Stimulated activated CD4-positive, alpha-beta T cell treated with anti-CD3 and anti-CD28 coated beads, TNF-alpha, amount 100 ng/mL, for 1 hour (primary cell): Measurements from ENCODE around the gene SMIM11.
"Not testable (repeated sequence)": the region's sequence is repeated elsewhere in the genome, so short reads cannot be mapped to it uniquely, and the experiment has no call there.

Experiments used
- DNase-seq, 3 donors: peaks; one replicate each; pipeline ENCODE4 v3.0.0-alpha.2; 2020; ENCODE audit warnings: low read depth in 3 of 3, low spot score in 1 of 3

The SMIM11 gene, protein sequence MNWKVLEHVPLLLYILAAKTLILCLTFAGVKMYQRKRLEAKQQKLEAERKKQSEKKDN

DNA sequence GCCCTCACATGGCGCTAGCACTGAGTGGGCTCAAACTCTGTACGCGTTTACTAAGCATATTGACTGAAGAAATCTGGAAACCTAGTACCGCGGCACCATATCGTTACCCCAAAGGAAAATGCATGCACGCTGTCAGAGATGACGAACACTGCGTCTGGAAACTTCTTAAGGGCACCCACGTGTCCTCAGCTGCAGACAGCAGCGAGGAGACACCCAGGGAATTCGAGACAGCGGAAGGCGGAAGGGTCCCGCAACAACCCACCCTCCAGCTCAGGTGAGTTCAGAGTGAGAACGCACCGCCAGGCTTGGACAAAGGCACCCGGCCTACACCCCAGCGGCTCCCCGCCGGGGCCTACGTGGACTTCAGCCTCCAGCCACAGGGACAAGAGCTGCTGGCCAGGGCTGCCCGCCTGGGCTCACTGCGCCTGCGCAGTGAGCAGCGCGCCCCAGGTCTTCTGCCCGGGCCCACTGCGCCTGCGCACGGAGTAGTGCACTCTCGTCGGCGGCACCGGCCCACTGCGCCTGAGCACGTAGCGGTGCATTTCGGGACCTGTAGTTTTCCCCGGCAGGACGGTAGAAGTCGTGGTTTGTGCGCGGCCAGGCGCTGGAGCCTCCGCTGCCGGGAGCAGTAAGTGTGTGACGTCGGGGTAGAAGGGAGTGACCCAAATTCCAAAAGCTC, at the start of gene SMIM11:
Gene SMIM11 (plus strand): TSS at position 568 of the 679 bp plus-strand sequence. CDS start 3,998 bp downstream, outside the sequence.
- DNase-seq, result not testable (repeated sequence)

DNA sequence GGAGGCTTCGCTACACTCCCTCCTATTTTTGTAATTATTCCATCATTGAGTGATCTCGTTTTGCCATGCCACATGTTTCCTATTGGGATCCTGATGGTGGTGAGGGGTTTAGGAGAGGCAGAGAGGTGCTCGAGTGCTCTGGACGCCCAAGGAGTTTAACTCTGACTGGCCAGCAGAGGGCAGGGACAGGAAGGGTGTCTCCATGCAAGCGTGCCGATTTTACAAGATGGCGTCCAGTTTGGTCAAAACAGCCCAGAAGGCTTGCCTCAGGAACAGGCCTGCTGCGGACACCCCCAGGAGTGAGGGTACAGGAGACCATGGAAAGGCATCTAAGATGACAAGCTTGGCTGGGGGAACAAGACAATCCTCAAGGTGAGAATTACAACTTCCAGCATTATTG, 45.3 kb upstream of the SMIM11 start:
- DNase-seq, result no peak

DNA sequence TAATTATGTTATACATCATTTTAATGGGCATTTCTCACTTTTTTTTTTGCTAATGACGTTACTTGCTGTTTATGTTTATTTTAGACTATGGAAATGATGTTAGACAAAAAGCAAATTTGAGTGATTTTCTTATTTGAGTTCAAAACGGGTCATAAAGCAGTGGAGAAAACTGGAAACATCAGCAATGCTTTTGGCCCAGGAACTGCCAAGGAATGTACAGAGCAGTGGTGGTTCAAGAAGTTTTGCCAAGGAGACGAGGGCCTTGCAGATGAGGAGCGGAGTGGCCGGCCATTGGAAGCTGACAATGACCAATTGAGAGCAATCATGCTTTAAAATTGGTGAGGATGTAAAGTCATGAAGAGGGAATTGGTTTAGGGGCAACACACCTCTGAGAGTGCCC, 43.6 kb upstream of the SMIM11 start:
- no peak for DNase-seq

DNA sequence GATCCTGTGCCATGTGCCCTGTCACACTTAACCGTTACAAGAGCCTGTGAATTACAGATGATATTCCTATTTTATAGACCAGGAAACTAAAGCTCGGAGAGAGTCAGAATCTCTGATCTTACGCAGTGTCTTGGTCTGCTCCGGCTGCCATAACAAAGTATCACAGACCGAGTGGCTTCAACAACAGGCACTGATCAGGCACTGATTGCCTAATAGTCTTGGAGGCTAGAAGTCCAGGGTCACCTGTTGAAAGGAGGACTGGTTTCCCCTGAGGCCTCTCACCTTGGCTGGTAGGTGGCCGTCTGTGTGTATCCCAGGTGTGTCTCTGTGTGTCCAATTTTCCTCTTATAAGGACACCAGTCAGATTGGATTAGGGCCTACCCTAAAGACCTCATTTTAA, 43.0 kb upstream of the SMIM11 start:
- no peak for DNase-seq

DNA sequence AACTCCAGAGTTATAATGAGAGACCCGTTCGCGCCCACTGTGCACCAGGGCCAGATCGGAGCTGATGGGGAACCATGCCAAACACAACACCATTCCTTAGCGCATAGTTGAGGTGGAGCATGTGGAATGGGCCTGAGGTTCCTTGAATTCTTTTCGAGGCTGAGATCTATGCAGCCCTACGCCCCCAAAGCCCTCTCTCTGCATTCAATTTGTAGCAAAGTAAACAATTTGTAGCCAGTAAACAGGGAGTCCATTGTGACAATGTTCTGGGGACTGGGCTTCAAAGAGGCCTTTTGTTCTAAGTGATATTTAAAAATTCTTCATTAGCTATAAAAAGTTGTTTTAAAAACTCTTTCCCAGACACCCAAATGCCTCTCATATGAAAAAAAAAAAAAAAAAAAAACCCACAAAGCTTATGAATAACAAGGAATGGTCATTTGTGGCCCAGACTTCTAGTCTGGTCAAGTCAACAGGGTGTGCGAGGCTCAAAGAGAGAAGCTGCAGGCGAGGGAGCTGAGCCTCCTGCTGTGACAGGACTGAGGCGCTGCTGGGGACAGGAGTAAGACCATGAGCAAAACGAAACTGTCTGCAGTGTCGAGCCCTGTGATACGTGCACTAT, 42.1 kb upstream of the SMIM11 start:
- DNase-seq, result no peak

DNA sequence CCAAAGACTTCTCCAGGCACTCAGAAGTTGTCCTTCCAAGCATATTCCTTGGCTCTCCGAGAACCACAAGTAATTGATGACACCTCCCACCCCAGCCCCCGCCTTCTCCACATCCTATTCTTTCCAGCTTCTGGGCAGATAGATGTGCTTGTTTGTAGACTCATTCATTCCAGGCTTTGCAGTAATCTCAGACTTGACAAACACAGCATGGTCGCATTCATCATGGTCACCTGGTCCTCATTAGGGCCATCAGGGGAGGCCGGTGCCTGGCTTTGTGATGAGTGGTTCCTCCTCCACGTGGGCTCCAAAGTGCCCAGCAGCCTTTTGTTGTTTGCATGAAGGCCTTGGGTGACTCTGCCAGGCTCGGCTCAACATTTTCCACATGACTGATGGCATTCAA, 40.0 kb upstream of the SMIM11 start:
- DNase-seq, result no peak

DNA sequence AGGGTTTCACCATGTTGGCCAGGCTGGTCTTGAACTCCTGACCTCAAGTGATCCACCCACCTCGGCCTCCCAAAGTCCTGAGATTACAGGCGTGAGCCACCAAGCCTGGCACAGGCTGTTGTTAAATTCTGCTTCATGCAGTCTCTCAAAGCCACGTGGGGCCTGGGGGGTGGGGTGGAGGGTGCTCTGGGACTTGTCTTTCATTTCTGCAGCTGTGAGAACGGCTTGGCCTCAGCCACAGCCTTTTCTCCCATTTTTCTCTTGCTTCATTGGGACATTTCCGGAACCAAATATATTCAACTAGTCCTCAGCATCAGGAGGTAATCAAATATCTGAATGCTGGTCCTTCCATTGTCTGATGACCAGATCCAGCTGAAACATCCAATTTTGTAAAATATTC, 39.1 kb upstream of the SMIM11 start:
- DNase-seq, result no peak

DNA sequence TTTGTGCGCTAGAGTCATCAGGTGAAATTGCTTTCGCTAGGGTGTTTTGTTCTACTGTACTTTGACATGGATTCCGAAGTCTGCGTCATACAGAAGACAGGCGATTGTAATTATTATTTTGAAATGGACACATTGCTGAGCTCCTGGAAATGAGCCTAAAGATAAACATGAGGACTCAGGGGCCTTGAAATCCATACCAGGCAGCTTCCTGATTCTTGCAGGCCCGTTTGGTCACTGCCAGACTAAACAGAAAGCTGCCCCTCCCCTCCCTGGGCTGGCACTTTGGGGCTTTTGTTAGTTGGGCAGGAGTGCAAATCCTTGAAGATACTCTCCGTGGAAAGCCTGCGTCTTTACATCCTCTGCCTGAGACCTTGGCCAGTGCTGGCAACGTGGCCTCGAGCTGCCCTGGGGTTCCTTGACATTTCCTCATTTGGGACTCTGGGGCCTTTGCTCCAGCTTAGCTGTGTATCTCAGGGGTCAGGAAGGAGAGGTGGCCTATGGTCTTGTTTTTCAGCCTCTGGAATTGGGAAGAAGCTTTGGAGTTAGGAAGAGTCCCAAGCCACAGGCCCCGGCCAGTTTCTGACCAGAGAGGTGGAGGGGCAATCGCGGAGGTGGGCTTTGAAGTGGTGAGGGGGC, 38.4 kb upstream of the SMIM11 start:
- no peak for DNase-seq

DNA sequence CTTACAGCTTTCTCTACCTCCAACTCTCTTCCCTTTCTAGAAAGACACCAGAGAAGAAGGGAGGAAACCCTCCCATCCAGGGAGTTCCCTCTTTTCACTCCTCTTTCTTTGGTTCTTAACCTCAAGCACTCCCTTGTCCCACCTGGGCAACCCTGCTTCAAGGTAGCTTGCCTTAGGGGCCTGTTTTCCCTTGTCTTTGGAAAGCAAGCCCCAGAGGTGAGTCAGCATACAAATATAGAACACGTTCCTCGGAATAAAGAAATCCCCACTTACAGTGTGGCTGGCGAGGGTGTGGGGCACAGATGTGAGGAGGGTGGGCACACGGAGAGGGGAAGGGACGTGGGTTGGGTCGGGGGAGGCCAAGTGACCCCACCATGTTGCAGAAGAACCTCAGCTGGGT, 37.6 kb upstream of the SMIM11 start:
- DNase-seq, result no peak

DNA sequence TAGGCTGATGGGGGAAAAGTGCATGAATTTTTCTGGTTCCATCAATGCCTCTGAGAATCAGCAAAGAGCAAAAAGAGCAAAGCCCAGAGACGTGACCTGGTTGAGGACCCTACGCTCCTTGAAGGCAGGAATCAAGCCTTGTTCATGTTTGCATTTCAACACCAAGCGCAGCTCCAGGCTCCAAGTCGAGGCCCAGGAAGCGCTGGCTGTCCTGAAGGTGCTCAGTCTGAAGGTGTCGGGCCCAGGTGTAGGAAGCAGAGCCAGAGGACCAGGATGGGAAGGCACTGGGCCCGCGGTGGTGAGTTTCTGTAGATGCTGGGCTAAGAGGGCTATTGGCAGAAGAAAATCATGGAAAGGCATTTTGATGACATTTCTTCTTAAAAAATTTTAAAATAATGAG, 37.1 kb upstream of the SMIM11 start:
- no peak for DNase-seq

DNA sequence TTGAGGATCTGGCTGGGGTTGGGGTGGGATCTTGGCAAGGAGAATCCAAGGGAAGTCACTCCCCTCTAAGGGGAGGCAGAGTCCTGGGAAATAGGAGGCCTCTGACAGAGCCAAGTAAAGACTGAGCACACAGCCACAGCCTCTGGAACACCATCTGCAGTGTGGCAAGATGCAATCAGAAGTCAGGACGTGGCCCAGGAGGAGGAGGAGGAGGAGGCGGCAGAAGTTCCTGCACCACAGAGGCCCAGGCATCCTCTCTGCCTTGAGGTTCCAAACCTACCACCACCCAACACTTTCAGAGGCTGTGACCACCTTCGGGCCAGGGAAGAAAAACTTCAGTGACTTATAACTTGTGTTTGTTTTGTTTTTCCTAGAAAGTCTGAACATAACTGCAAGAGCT, 35.2 kb upstream of the SMIM11 start:
- DNase-seq, result no peak

DNA sequence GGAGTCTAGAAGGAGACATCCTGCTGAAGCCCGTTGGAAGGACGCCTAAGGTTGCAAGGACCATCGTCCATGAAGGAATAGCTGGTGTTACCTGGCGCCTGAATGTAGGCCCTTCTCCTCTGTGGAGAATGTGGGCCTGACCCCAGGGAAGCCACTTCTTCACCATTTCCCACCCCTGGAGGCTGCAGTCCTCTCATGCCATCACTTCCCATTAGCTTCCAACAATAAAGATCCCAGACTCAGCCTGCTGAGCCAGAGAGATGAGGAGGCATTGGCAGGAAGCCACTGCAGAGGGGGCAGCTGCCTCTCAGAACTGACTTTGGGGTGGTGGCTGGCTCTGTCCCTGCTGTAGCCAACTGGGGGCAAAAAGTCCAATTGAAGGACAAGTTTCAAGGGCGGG, 32.8 kb upstream of the SMIM11 start:
- DNase-seq, result no peak

DNA sequence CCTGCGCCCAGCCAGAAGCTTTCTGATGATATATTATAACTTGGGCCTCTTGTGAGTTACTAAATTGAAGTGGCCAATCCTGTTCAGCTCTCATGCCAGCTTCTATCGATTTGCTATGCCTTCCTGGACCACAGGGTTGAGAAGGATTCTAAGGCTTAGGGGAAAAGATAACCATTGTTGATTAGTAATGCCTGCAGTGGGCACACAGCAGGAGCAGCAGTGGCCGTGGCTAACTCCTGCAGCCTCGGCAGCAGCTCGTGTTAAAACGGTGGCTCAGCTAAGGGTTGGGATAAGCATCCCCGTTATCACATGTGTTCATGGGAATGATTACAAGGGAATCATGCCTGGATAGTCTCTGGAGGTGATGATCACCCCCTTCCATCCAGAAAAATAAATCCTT, 32.0 kb upstream of the SMIM11 start:
- DNase-seq, result no peak

DNA sequence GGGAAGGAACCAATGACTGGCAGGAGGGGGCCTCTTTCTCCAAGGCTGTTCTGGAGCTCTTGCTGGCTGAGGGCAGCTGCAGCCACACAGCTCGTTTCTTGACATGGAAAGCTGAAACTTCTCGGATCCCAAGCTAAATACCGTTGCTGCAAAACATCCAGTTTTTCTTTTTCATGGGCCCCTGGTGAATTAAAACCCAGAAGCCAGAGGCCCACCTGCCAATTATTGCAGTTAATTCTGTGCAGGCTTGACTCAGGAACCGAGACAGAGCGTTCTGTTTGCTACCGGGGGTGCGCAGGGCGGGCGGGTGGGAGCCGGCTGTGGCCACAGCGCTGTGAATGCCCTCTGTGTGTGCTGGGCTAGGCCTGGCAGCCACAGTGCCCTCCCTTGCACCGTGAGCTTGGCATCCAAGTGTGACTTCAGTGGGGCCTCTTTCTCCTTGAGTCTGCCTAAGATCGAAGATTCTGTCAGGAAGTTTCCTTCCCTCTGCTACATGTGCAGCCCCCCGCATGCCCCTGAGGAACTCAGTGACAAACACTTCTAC, 31.4 kb upstream of the SMIM11 start:
- DNase-seq, result no peak

DNA sequence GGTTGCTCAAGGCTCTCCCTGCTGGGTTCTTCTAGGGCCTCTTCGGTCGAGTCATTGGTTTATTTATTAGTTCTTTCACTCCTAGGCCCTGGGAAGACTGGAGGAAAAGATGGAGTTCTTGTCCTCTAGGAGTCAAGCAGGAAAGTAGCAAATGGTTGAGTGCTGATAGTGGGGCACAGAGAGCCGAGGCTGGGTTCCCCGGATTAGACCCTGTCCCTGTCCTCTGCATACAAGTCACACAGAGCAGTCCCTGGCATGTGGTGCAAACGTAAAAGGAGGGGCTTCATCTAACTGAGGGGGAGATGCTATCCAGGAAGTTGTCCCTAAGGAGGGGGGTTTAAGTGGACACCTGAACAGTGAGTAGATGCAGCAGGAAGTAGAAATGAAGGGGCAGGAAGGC, 30.7 kb upstream of the SMIM11 start:
- DNase-seq, result no peak

DNA sequence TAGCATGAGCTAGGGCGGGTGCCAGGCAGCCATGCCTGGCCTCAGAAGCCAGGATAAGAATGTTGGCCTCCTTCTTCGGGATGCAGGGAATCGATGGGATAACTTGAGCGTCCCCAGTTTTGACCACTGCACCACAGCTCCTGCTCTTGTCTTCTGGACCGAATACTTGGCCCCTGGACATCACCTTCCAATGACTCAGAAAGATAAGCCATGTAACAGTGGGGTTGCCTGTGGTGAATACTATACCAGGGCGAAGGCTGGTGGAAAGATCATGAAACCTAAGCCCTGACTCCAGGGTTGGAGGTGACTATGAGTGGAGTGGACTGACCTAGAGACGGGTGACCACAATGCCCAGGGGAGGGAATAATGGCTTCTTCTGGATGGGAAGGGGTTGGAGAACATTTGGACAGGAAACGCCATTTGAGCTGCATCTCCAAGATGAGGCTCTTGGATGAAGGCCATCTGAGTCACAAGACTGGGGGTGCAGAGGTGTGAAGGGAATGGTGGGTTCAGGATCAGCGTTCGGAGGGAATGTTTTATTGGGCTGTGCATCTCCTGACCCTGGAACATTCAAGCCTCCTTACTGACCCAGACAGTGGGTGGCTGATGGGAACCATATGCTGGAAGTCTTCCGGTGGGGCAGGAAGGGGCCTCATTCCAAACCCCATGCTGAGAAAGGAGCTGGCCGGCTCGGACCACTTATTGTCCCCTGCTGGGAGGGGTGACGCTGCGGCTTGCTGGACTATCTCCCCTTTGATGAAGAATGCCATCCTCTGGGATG, 30.0 kb upstream of the SMIM11 start:
- no peak for DNase-seq

DNA sequence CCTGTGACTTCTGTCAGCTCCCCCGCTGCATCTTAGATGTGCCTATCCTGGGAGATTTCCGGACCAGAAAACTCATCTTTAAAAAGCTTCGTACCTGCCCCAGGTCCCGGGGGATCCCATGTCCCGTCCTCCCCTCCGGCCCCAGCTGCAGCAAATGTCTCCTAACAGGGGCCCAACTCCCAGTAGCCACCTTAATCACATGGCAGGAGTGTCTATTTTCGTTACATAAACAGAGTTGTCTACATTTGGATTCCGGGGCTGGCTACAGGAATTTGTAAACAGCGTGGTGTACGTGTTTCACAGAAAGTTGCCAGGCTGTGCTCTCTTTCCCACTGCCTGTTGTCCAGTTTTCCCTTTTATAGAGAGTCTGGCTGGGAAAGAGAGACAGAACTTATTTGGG, 29.4 kb upstream of the SMIM11 start:
- DNase-seq, result no peak

DNA sequence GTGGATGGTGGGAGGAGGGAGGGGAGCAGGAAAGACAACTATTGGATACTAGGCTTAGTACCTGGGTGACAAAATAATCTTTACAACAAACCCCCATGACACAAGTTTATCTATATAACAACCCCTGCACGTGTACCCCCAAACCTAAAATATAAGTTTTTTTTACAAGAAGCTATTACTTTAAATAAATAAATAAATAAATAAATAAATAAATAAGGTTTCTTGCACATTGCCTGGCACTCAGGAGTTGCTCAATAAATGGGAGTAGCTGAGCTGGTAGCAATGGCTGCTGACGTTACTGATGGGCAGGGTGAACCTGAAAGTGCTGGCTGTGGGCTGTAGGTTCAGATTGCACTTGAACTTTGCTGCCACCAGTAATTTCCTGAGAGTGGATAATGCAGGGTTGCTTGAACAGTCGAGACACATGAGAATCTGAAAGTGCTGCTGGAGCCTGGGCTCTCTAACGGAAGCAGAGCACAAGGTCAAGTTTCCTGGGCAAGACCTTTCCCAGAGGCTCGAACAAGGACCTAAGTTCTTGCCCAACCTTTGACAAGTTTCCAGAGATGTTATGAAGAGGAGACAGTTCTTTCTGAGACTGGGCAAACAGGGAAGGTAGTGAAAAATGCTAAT, 26.3 kb upstream of the SMIM11 start:
- no peak for DNase-seq

DNA sequence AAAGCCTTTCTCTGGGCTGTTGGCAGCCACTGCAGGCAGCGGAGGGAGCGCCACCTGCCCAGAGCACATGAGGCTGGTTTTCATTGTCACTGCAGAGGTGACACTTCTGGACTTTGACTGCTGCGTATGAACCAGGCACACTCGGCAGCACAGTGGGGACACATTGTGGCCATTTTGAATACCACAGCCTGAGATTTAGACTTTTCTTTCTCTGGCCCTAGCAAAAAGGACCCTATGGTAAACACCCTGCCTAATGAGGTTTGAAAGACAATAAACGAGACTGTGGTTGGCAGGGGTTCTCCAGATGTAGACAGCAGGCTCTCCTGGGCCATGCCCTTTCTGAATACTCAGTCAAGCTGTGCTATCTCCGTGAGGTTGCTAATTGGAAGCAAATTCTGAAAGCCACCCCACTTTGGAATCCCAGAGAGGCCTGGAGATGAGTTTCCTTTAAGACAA, 23.5 kb upstream of the SMIM11 start:
- DNase-seq, result no peak

DNA sequence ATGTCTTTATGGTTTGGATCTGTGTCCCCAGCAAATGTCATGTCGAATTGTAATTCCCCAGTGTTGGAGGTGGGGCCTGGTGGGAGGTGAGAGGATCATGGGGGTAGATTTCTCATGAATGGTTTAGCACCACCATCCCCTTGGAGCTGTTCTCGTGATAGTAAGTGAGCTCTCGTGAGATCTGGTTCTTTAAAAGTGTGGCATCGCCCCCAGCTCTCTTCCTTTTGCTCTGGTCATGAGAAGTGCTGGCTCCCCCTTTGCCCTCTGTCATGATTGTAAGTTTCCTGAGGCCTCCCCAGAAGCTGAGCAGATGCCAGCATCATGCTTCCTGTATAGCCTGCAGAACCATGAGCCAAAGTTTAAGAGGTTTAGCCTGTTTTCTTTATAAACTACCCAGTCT, 22.8 kb upstream of the SMIM11 start:
- no peak for DNase-seq

DNA sequence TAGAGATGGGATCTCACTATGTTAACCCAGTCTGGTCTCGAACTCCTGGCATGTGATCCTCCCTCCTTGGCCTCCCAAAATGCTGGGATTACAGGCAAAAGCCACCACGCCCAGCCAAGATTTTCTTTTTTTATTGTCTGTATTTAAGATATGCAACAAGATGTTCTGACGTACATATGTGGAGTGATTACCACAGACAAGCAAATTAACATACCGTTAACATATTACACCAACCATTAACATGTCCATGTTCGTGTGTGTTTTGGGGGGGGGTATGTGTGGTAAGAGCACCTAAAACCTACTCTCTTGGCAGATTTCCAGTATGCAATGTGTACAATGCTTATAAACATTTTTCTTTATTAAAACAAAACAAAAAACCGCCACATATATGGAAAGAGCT, 22.1 kb upstream of the SMIM11 start:
- DNase-seq, result no peak
